Measurements from ENCODE around the gene ATP8B1.

DNA sequence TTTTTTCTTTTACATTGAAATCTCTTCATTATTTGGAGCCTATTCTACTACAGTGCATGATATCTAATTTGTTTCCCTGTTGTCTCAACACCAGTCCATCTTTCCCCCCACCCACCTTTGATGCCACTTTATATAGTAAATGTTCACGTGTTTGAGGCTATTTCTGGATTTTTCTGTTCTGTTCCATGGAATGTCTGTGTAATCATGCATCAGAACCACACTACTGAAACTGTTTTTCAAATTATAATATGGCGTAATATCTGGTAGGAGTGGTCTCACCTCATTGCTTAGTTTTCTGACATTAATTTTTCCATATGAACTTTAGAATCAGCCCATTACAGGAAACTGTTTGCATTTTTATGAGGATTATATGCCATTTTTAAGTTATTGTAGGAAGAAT, 162.4 kb downstream of the ATP8B1 start:
- TF ChIP-seq GATA3 (IDR thresholded peaks at IDR 0.05; ENCODE audit: low read depth, low read length) = no peak
- TF ChIP-seq GATA2 (IDR thresholded peaks at IDR 0.05; ENCODE audit: low read depth, low read length) = no peak
